A549 (cell line): ENCODE results near the gene MRPL36.

Source experiments
- CHD2 ChIP-seq: fragments of 150-350 bp; IDR thresholded peaks from 2 replicates; pipeline ENCODE4 v1.6.1; 2014; ENCODE audit warnings: low read length; ENCODE audit not compliant: partially characterized antibody
- CTCF ChIP-seq: fragments of >200 bp; sonication (Bioruptor Twin); formaldehyde crosslinking; IDR thresholded peaks from 3 replicates; pipeline ENCODE4 v1.5.1; 2016
- E2F6 ChIP-seq: IDR thresholded peaks from 2 replicates; pipeline ENCODE4 v1.6.1; 2012; ENCODE audit warnings: low read depth, borderline replicate concordance
- EHMT2 ChIP-seq: fragments of 200-600 bp; sonication (generic); IDR thresholded peaks from 2 replicates; pipeline ENCODE4 v1.6.1; 2016; ENCODE audit warnings: antibody characterized with exemption, low read depth, mild to moderate bottlenecking, moderate library complexity
- MYC ChIP-seq: IDR thresholded peaks from 2 replicates; pipeline ENCODE4 v1.6.1; 2012; ENCODE audit warnings: mild to moderate bottlenecking, inconsistent platforms, low read length, improper control_type of control experiment, borderline replicate concordance
- NR3C1 ChIP-seq: fragments of >200 bp; sonication (Bioruptor Twin); formaldehyde crosslinking; IDR thresholded peaks from 3 replicates; pipeline ENCODE4 v1.6.1; 2017
- POLR2A ChIP-seq: IDR thresholded peaks from 2 replicates; pipeline ENCODE4 v1.6.1; 2012; ENCODE audit warnings: mild to moderate bottlenecking, low read length
- REST ChIP-seq: fragments of 200-600 bp; sonication (generic); IDR thresholded peaks from 2 replicates; pipeline ENCODE4 v1.6.1; 2016; ENCODE audit warnings: antibody characterized with exemption, mild to moderate bottlenecking, moderate library complexity
- SMC3 ChIP-seq: fragments of >200 bp; sonication (Bioruptor Twin); formaldehyde crosslinking; IDR thresholded peaks from 3 replicates; pipeline ENCODE4 v1.6.1; 2018; ENCODE audit warnings: inconsistent platforms

GRCh38 chr5:1830571-1831228 lies 31.1 kb upstream of the MRPL36 start:
- TF ChIP-seq CTCF (no peak), NR3C1 (no peak), SMC3 (no peak), MYC (no peak), CHD2 (no peak), POLR2A (no peak), EHMT2 (no peak), REST (no peak), E2F6 (no peak)
